Brain microvascular endothelial cell (primary cell): Measurements from ENCODE around the gene FXYD4.

Source experiments
- DNase-seq: peaks from one replicate; pipeline ENCODE4 v3.0.0-alpha.2; 2020
- H3K27ac ChIP-seq: fragments of 250-450 bp; sonication (Bioruptor Pico); 2 replicates; pipeline ENCODE4 v1.5.1; 2020; ENCODE audit warnings: mild to moderate bottlenecking, moderate library complexity
- H3K27me3 ChIP-seq: fragments of 250-450 bp; sonication (Bioruptor Pico); replicated peaks from 2 replicates; pipeline ENCODE4 v1.5.1; 2020; ENCODE audit warnings: mild to moderate bottlenecking
- H3K36me3 ChIP-seq: fragments of 250-450 bp; sonication (Bioruptor Pico); replicated peaks from 2 replicates; pipeline ENCODE4 v1.5.1; 2020; ENCODE audit warnings: mild to moderate bottlenecking
- H3K4me3 ChIP-seq: 2 replicates; pipeline ENCODE4 v1.5.1; 2011; ENCODE audit warnings: low read depth, mild to moderate bottlenecking, control low read depth, low read length, moderate library complexity
- in situ Hi-C: cut with HindIII; loops from 2 replicates; pipeline ENCODE4 v1.10.0; 2017; ENCODE audit warnings: low sequenced_read_pairs, low pct_ligation_motif_present
- TF ChIP-seq, protein P1 (sequence below): IDR thresholded peaks from 2 replicates; pipeline ENCODE4 v1.5.1; 2011; ENCODE audit warnings: low read depth, mild to moderate bottlenecking, moderate library complexity, low read length, control low read depth, inconsistent platforms; ENCODE audit errors: missing control alignments

FXYD4 gene

DNA sequence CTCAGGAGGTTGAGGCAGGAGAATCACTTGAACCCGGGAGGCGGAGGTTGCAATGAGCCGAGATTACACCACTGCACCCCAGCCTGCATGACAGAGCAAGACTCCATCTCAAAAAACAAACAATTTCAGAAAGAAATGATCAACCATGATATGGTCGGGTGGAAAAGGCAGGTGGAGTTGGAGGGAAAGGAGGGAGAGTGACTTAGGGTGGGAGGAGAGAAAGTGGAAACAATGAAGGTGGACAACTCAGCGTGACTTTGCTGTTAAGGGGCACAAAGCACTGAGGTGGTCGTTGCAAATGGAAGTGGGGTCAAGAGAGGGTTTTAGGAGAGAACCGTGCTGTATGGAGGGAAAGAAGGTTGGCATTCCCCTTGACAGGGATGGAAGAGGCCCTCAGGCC is 30.0 kb upstream of the FXYD4 start:
- TF ChIP-seq, protein P1, sequence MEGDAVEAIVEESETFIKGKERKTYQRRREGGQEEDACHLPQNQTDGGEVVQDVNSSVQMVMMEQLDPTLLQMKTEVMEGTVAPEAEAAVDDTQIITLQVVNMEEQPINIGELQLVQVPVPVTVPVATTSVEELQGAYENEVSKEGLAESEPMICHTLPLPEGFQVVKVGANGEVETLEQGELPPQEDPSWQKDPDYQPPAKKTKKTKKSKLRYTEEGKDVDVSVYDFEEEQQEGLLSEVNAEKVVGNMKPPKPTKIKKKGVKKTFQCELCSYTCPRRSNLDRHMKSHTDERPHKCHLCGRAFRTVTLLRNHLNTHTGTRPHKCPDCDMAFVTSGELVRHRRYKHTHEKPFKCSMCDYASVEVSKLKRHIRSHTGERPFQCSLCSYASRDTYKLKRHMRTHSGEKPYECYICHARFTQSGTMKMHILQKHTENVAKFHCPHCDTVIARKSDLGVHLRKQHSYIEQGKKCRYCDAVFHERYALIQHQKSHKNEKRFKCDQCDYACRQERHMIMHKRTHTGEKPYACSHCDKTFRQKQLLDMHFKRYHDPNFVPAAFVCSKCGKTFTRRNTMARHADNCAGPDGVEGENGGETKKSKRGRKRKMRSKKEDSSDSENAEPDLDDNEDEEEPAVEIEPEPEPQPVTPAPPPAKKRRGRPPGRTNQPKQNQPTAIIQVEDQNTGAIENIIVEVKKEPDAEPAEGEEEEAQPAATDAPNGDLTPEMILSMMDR = no peak
- Histone ChIP-seq H3K36me3 (no peaks in the 10 kb centered on the region), H3K27ac (no peak overlapping the region), H3K27me3 (no peaks in the 10 kb centered on the region), H3K4me3 (no peak overlapping the region)
- no peak for DNase-seq
- in situ Hi-C loops = no loop called here

DNA sequence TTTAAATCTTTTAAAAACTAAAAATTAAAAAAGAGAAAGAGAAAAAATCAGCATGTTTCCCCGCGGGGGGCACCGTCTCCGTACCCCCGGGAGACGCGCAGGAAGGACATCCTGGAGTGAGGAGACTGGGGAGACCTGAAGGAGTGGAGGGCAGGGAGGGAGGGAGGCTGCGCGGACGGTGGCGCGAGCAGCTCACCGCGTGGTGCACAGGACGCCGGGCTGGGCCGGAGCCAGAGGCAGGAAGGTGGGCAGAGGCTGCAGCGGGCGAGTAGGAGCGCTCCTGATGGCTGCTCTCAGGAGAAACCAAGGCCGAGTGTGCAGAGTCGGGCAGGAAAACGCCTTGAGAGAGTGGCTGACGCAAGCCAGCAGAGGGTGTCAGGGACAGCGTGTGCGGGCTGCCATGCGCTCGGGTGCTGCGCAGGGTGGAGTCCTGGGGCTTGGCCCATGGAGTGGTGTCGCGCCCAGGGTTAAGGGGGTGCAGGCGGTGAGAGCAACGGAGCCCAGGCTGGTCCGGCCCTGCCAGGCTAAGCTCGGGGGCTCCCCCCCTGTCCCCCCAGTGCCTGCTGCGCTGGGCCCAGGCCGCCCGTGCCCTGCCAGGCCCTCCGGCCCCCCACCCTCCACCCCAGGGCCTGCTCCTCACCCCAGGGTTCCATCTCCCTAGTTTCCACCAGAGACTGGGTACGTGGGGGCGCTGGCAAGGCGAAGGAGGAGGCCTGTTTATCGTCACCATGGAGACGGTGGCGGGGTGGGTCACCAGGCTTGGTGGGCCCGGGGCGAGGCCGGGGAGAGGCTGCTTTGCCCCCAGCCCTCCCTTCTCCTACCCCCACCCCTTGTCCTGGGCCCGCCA is 28.9 kb upstream of the FXYD4 start:
- Histone ChIP-seq H3K4me3 (no peak overlapping the region), H3K27ac (no peak overlapping the region), H3K36me3 (no peaks in the 10 kb centered on the region), H3K27me3 (no peaks in the 10 kb centered on the region)
- no peak for DNase-seq
- in situ Hi-C loops = no loop called here
- TF ChIP-seq, protein P1 = no peak

DNA sequence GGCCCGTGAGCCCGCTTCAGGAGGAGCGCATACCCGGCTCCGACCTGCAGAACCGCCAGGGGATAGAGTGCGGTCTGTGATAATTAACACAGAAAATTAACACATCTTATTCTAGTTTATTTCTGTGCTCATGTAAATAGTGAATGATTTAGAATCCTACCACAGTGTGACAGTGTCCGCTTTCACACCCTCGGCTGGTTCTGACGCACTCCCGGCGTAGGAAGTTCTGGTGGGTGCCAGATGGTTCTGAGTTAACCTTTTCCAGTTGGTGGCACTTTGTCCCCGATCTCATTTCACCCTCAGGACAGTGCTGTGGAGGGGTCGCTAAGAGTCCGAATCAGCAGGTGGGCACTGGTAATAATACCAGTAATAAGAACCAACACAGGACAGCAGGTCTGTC is 28.3 kb upstream of the FXYD4 start:
- no peak overlapping the region for H3K4me3 ChIP-seq
- H3K36me3 ChIP-seq = no peaks in the 10 kb centered on the region
- DNase-seq = no peak
- no peaks in the 10 kb centered on the region for H3K27me3 ChIP-seq
- H3K27ac ChIP-seq = no peak overlapping the region
- in situ Hi-C loops = no loop called here
- TF ChIP-seq, protein P1 = no peak

DNA sequence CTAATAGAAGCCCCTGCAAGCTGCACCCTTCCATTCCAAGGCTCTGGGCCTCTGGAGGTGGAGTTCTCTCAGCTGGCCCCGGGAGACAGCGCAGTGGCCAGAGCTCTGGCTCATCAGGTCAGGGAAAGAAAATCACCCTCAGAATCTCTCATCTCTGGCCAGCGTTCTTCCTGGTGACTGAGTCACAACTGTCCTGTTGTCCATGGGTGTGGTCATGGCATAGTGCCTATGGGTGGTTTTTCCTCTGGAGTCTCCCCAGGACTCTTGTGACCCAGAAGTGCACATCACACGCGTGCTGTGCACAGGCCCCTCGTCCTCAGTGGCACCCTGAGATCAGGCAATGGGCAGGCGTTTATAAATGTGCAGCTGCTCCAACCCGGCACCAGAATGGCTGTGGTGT is 27.4 kb upstream of the FXYD4 start:
- H3K36me3 ChIP-seq = no peaks in the 10 kb centered on the region
- in situ Hi-C loops = no loop called here
- DNase-seq = no peak

DNA sequence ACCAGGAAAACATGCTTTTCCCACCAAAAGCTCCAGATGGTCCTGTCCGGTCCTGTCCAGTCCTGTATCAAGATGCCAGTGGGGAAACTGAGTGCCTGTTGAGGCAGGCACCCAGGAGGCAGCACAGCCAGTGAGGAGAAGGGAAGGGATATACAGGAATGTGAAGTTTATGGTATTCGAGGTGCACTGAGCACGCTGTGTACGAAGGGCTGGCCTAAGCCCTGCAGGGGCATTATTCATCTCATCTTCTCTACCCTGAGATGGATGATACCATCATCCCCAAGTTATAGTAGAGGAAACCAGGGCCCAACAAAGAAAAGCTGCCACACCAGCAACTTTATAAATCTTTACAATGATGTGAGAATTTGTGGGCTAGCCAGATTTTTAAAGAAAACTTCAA is 23.4 kb upstream of the FXYD4 start:
- TF ChIP-seq, protein P1 = no peak
- H3K27ac ChIP-seq = no peak overlapping the region
- H3K4me3 ChIP-seq = no peak overlapping the region
- H3K36me3 ChIP-seq = no peaks in the 10 kb centered on the region
- in situ Hi-C loops = no loop called here
- DNase-seq = no peak
- peaks cover 3% of the 10 kb centered on the region for H3K27me3 ChIP-seq

More for the DNA sequence above, 27.4 kb upstream of the FXYD4 start:
- TF ChIP-seq, protein P1 = no peak
- Histone ChIP-seq H3K27ac (no peak overlapping the region), H3K27me3 (no peaks in the 10 kb centered on the region), H3K4me3 (no peak overlapping the region)
